GM19397 (cell line): ENCODE measurements around the gene TTC23.
"Not testable (repeated sequence)": the region's sequence is repeated elsewhere in the genome, so short reads cannot be mapped to it uniquely, and the experiment has no call there.

Experiments
- ATAC-seq: cut with Tn5 transposase; IDR thresholded peaks from one replicate; pipeline ENCODE4 v1.9.1; 2021; ENCODE audit warnings: mild to moderate bottlenecking, moderate library complexity; ENCODE audit not compliant: unreplicated experiment

Gene TTC23

GRCh38 chr15:99122831-99123712, 126.3 kb downstream of the TTC23 start:
- ATAC-seq, result no peak

GRCh38 chr15:99121691-99122410, 127.5 kb downstream of the TTC23 start:
- no peak for ATAC-seq

- no peak for ATAC-seq
These were observed 128.2 kb downstream of the TTC23 start for GRCh38 chr15:99121207-99121606.

DNA sequence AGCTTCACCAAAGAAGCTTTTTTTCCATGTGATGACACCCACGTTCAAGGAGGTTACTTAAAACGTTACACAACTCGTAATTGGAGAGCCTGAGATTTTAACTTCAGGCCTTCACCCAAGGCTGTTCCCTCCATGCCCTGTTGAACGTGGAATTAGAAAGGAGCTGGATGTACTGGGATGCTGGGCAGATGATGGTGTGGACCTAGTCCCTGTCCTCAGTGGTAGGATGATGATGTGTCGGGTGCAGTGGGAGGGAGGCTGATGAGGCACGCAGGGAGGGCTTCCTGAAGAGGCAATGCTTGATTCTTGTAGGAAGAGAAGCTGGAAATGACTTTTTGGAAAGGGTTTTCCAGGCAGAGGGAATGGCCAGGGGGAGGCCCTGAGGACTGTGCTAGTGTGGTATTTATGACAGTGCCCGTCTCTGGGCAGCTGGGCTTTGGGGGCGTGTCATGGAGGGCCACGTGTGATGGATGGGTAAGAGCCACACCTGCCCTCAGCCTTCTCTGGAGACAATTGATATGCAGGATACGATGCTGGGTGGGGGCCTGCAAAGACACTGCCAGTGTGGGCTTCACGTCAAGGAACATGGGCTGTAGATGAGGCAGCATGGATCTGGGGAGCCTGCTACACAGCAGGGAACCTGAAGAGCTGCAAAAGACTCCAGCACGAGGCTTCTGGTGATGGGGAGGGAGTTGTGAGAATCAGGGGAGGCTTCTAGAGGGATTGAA, 129.2 kb downstream of the TTC23 start:
- ATAC-seq, result no peak

- no peak for ATAC-seq
These were observed 130.4 kb downstream of the TTC23 start for GRCh38 chr15:99118801-99119546.

DNA sequence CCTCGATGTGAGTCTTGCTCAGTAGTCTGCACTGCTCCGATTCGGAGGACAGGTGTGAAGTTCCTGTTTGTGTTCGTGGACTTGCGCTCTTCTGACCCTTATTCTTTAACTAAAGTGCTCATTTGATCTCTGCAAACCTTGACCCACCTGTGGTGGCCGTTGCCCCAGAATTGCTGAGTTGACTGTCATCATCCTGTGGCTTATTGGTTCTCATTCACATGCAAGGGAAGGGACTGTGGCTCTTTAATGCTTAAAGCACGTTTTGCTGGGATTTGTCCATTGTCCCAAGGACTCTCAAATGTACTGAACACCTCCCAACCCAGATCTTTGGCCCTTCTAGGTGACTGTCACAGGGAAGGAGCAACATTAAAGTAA, 131.1 kb downstream of the TTC23 start:
- ATAC-seq, result no peak

- ATAC-seq, result no peak
These were observed 131.7 kb downstream of the TTC23 start for GRCh38 chr15:99117563-99118257.

- ATAC-seq, result no peak
These were observed 132.3 kb downstream of the TTC23 start for GRCh38 chr15:99117111-99117510.

- no peak for ATAC-seq
These were observed 133.8 kb downstream of the TTC23 start for GRCh38 chr15:99115300-99116215.

GRCh38 chr15:99114511-99115299, 134.7 kb downstream of the TTC23 start:
- no peak for ATAC-seq

DNA sequence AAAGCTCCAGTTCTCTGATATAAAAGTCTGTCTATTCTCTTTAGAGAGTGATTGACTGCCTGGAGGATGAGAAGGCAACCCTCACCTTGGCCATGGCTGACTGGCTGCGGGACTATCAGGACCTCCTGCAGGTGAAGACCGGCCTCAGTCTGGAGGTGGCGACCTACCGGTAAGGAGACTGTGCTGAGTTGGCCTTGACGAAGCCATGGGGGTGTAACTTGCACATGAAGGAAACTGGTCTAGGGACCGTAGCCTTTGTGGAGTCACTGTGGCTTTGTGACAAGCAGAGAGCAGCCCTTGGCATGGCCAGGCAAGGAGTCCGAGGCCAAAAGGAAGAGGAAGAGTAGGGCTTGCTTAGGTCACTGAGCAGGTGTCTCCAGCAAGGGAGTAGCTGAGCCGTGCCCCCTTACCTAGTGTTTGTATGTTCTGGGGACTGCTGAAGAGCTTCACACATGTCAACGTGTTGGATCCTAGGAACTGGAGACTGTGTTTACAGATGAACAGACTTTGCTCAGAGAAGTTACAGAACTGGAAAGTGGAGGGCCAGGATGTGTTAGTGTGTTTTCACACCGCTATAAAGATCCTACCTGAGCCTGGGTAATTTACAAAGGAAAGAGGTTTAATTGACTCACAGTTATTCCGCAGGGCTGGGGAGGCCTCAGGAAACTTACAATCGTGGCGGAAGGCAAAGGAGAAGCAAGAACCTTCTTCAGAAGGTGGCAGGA, 135.7 kb downstream of the TTC23 start:
- ATAC-seq, result no peak

DNA sequence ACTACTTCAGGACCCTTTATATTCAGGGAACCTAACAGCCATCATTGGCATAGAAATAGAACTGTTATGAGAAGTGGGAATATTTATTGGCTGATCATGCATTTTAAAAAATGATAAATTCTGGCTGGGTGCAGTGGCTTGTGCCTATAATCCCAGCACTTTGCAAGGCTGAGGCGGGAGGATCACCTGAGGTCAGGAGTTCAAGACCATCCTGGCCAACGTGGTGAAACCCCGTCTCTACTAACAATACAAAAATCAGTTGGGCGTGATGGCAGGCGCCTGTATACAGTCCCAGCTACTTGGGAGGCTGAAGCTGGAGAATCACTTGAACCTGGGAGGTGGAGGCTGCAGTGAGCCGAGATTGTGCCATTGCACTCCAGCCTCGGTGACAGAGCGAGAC, 137.7 kb downstream of the TTC23 start:
- ATAC-seq, result not testable (repeated sequence)

GRCh38 chr15:99110581-99111320, 138.6 kb downstream of the TTC23 start:
- ATAC-seq, result no peak

- no peak for ATAC-seq
These were observed 139.3 kb downstream of the TTC23 start for GRCh38 chr15:99110093-99110492.

DNA sequence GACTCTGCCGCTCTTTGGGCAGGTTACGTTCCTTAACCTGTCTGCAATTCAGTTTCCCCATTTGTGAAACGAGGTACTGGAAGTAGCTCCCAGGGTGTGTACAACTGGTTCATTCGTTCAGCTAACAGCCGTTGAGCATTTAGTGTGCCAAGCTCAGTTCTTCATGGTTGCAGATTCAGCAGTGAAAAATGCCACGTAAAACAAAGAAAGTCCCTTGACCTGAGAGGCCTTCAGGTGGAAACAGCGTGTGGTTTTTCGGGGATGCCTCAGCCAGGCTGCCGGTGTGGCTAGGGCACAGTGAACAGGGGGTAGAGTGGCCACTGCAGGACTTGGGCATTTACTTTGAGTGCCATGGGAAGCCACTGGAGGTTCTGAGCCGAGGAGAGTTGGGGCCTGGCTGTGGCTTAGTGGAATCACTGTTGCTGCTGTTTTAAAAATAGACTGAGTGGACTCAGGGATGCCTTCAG, 139.8 kb downstream of the TTC23 start:
- ATAC-seq, result no peak

- no peak for ATAC-seq
These were observed 140.4 kb downstream of the TTC23 start for GRCh38 chr15:99108993-99109392.
